ENCODE data around the gene ERCC8.

- TF ChIP-seq ZNF274 (IDR thresholded peaks at IDR 0.05; ENCODE audit: low read length) (no peak), ZNF274 (tag by site-specific recombination; IDR thresholded peaks at IDR 0.05; ENCODE audit: borderline replicate concordance) (no peak), ZNF350 (tag by site-specific recombination; IDR thresholded peaks at IDR 0.05) (no peak), MZF1 (tag by site-specific recombination; IDR thresholded peaks at IDR 0.05; ENCODE audit: borderline replicate concordance) (no peak), CTCF (tag by site-specific recombination; IDR thresholded peaks at IDR 0.05) (no peak)
Measured at GRCh38 chr5:60891667-60892066, 53.2 kb downstream of the ERCC8 start.
